Measurements from ENCODE around the gene SPAG4. TPM values are rescaled to one million over a fixed set of nuclear protein-coding genes. Genes with fewer than 3 reads are reported as not detected.
A peak's percentile ranks its signal among the peaks of the same experiment; 100 is the strongest.

Gene SPAG4
- total RNA-seq, 1 donor from 2014 or later = 2.3 TPM

DNA sequence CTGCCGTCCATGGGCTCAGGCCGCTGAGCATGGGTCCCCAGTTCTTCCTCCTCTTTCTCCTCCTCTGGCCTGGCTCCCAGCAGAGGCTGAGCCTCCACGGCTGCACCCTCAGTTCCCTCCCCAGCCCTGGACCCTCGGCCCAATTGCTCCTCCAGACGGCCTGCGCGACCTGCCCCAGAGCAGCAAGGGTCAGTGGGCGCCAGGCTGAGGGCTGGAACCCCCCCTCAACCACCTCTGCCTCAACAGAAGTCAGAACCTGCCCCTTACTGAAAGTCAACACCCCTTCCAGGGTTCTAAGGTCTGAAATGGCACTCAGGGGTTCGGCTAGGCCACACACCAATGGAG is 15.9 kb upstream of the SPAG4 start:
- Mint-ChIP-seq H3K27me3 (ENCODE audit: low read depth) (peaks cover 72% of the 10 kb centered on the region), H3K4me3 (no peak overlapping the region), H3K36me3 (ENCODE audit: low read depth) (no peaks in the 10 kb centered on the region), H3K9me3 (no peaks in the 10 kb centered on the region), H3K27ac (ENCODE audit: unreplicated experiment) (no peak overlapping the region), H3K4me1 (peaks cover 5% of the 10 kb centered on the region)
- no peak for TF ChIP-seq CTCF (conservative IDR thresholded peaks at IDR 0.05)
- no peak for DNase-seq (ENCODE audit: low read depth, low spot score)

DNA sequence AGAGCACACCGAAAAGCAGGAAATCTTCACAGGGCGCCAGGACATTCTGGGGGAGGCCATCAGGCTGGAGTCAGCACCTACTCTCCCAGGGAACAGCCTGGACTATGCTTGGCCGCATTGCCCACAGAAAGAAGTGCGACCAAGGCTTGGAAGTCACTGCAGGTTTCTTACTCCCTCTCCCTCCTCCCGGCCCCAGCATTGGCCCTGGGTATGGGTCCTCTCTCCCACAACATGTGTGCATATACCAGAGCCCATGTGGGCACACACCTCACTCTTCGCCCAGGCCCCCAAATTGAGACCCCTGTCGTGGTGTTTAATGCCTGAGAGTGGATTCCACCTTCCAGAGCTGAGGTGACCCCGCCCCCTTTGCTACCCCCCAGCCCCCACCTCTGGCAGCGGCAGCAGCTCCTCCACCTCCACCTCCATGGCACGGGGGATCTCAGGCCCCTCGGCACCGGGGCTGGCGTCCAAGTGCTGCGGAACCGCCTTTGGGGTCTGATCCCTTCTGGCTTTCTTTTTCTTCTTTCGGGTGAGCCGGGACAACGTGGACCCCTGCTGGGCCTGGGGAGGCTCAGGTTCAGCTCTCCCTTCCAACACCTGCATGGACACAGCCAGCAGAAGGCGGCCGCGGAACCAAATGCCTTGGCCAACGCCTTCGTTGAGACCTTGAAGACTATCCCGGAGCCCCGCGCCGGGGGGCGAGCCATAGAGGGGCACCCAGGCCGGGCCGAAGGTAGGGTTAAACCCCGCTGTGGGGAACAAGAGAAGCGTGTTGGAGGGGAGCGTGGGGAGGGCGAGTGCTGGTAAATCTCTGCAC is 15.2 kb upstream of the SPAG4 start:
- Mint-ChIP-seq H3K27me3 (ENCODE audit: low read depth) (peaks cover 72% of the 10 kb centered on the region), H3K27ac (ENCODE audit: unreplicated experiment) (no peak overlapping the region), H3K9me3 (no peaks in the 10 kb centered on the region), H3K36me3 (ENCODE audit: low read depth) (no peaks in the 10 kb centered on the region), H3K4me3 (peak overlapping the region; percentile 83), H3K4me1 (peaks cover 5% of the 10 kb centered on the region)
- DNase-seq (ENCODE audit: low read depth, low spot score) = no peak
- TF ChIP-seq CTCF (conservative IDR thresholded peaks at IDR 0.05) = no peak

- Mint-ChIP-seq H3K27me3 (ENCODE audit: low read depth) (peaks cover 72% of the 10 kb centered on the region), H3K9me3 (no peaks in the 10 kb centered on the region), H3K4me1 (peaks cover 5% of the 10 kb centered on the region), H3K4me3 (peak overlapping the region; percentile 83), H3K36me3 (ENCODE audit: low read depth) (no peaks in the 10 kb centered on the region), H3K27ac (ENCODE audit: unreplicated experiment) (no peak overlapping the region)
- peak; percentile 56 for DNase-seq (ENCODE audit: low read depth, low spot score)
- TF ChIP-seq CTCF (conservative IDR thresholded peaks at IDR 0.05) = peak; percentile 51
Observed at GRCh38 chr20:35600993-35601973, 14.3 kb upstream of the SPAG4 start.

DNA sequence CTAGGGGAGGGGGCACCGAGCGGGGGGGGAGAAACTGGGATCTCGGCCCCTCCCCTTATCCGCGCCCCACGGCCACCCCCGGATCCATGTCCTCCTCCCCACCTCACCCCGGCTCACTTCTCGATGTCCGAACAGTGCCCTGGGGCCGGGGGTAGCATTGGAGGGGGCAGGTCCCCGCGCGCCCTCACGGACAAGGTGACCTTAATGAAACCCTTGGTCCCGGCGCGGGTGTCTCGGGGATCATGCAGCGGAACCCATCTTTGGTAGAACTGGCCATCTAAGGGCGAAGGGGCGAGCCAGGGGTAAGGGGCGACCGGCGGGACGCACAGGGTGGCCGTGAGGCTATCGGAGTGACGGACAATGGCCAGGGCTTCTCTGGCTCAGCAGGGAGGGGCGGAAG is 13.6 kb upstream of the SPAG4 start:
- peak overlapping the region; percentile 56 for H3K4me3 Mint-ChIP-seq
- TF ChIP-seq CTCF (conservative IDR thresholded peaks at IDR 0.05) = no peak
- no peaks in the 10 kb centered on the region for H3K36me3 Mint-ChIP-seq (ENCODE audit: low read depth)
- H3K4me1 Mint-ChIP-seq = peaks cover 5% of the 10 kb centered on the region
- DNase-seq (ENCODE audit: low read depth, low spot score) = no peak
- peaks cover 67% of the 10 kb centered on the region for H3K27me3 Mint-ChIP-seq (ENCODE audit: low read depth)
- no peaks in the 10 kb centered on the region for H3K9me3 Mint-ChIP-seq
- H3K27ac Mint-ChIP-seq (ENCODE audit: unreplicated experiment) = no peak overlapping the region

GRCh38 chr20:35602851-35603495 is 12.7 kb upstream of the SPAG4 start:
- H3K27me3 Mint-ChIP-seq (ENCODE audit: low read depth) = peaks cover 57% of the 10 kb centered on the region
- peaks cover 5% of the 10 kb centered on the region for H3K4me1 Mint-ChIP-seq
- no peaks in the 10 kb centered on the region for H3K9me3 Mint-ChIP-seq
- DNase-seq (ENCODE audit: low read depth, low spot score) = no peak
- TF ChIP-seq CTCF (conservative IDR thresholded peaks at IDR 0.05) = no peak
- no peaks in the 10 kb centered on the region for H3K36me3 Mint-ChIP-seq (ENCODE audit: low read depth)
- no peak overlapping the region for H3K27ac Mint-ChIP-seq (ENCODE audit: unreplicated experiment)
- peak overlapping the region; percentile 35 for H3K4me3 Mint-ChIP-seq
